Activated naive CD8-positive, alpha-beta T cell treated with anti-CD3 and anti-CD28 coated beads for 36 hours (primary cell): Measurements from ENCODE around the gene RABL6. TPM values are rescaled to one million over a fixed set of nuclear protein-coding genes. Genes with fewer than 3 reads are reported as not detected.
A peak's percentile ranks its signal among the peaks of the same experiment; 100 is the strongest.
"Not testable (repeated sequence)": the region's sequence is repeated elsewhere in the genome, so short reads cannot be mapped to it uniquely, and the experiment has no call there.

ENCODE experiments used
- DNase-seq: peaks from one replicate; pipeline ENCODE4 v3.0.0; 2021
- H3K27ac Mint-ChIP-seq: one replicate; pipeline ENCODE4 v1.8.0; 2022; ENCODE audit warnings: mild to moderate bottlenecking, moderate library complexity, mixed read lengths
- H3K27me3 Mint-ChIP-seq: one replicate; pipeline ENCODE4 v1.8.0; 2022; ENCODE audit warnings: mild to moderate bottlenecking, mixed read lengths
- H3K36me3 Mint-ChIP-seq: one replicate; pipeline ENCODE4 v1.8.0; 2021; ENCODE audit warnings: mild to moderate bottlenecking, mixed read lengths
- H3K4me1 Mint-ChIP-seq: one replicate; pipeline ENCODE4 v1.8.0; 2021; ENCODE audit warnings: mixed read lengths
- H3K4me3 Mint-ChIP-seq: one replicate; pipeline ENCODE4 v1.8.0; 2022; ENCODE audit warnings: mild to moderate bottlenecking, moderate library complexity, mixed read lengths
- H3K9me3 Mint-ChIP-seq: one replicate; pipeline ENCODE4 v1.8.0; 2022; ENCODE audit warnings: mixed read lengths
- total RNA-seq, 2 experiments: library from RNA; stranded (reverse); gene quantifications; one replicate each; pipeline ENCODE4 v1.2.3, GENCODE V29; 2021

RABL6 gene, protein sequence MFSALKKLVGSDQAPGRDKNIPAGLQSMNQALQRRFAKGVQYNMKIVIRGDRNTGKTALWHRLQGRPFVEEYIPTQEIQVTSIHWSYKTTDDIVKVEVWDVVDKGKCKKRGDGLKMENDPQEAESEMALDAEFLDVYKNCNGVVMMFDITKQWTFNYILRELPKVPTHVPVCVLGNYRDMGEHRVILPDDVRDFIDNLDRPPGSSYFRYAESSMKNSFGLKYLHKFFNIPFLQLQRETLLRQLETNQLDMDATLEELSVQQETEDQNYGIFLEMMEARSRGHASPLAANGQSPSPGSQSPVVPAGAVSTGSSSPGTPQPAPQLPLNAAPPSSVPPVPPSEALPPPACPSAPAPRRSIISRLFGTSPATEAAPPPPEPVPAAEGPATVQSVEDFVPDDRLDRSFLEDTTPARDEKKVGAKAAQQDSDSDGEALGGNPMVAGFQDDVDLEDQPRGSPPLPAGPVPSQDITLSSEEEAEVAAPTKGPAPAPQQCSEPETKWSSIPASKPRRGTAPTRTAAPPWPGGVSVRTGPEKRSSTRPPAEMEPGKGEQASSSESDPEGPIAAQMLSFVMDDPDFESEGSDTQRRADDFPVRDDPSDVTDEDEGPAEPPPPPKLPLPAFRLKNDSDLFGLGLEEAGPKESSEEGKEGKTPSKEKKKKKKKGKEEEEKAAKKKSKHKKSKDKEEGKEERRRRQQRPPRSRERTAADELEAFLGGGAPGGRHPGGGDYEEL
- total RNA-seq = 10 to 100 TPM; 87.0 to 88.3 TPM

DNA sequence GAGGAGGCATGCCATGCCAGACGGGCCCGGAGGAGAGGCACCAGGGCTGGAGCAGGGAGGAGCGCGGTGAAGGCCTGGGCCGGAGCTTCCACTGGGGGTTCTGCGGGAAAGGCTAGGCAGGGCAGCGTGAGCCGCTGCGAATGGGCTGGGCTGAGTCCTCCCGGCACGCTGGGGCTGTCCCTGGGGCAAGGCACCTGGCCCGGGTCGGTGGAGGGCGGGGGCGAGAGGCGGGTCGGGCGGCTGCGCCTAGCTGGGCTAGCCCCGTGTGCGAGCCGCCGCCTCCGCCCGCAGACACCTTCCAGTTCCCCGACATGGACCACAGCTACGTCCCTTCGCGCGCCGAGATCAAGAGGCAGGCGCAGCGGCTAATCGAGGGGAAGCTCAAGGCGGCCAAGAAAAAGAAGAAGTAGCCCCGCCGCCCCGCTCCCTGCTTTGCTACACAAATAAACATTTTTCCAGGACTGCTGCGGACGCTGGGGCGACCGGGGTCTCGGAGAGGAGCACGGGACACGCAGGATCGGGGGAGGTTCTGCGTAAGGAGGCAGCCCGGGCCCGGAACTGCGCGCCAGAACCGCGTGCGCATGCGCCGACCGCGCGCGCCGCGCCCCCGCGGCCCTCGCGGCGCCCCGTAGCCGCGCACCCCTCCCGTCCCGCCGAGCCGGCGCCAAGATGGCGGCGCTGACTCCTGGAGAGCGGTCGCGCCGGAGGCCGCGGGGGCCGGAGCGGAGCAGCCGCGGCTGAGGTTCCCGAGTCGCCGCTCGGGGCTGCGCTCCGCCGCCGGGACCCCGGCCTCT, at the start of gene RABL6:
Gene RABL6 (plus strand): TSS at position 668 of the 794 bp plus-strand sequence. CDS start 249 bp downstream, outside the sequence.
- H3K27ac Mint-ChIP-seq = peak within 1 kb of the TSS; percentile 88
- H3K4me1 Mint-ChIP-seq = peaks cover 35% of the 10 kb centered on the region
- H3K4me3 Mint-ChIP-seq = peak within 1 kb of the TSS; percentile 83
- H3K36me3 Mint-ChIP-seq = peaks cover 19% of the 10 kb centered on the region
- no peaks in the 10 kb centered on the region for H3K9me3 Mint-ChIP-seq
- peak; percentile 90 for DNase-seq
- no peaks in the 10 kb centered on the region for H3K27me3 Mint-ChIP-seq

DNA sequence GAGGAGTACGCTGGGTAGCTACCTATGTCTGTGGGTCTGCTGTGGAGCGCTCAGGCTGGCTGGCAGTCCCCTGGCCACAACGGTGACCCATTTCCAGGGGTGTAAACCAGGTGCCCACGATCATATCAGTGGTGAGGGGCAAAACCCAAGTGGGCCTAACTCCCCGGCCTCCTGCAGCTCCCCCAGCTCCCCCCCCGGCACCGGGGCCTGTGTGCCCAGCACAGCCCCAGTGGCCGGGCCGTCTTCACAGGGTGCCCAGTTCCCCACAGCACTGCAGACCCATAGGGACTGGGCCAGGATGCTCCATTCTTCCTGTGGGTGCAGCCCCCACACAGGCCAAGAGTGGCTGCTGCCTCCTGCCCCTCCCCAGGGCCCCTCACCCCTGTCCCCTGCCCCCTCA, 48.7 kb upstream of the RABL6 start:
- Mint-ChIP-seq H3K27ac (no peak overlapping the region), H3K36me3 (peaks cover 4% of the 10 kb centered on the region), H3K4me3 (no peak overlapping the region), H3K27me3 (peaks cover 25% of the 10 kb centered on the region), H3K9me3 (peaks cover 4% of the 10 kb centered on the region), H3K4me1 (peaks cover 2% of the 10 kb centered on the region)
- no peak for DNase-seq

DNA sequence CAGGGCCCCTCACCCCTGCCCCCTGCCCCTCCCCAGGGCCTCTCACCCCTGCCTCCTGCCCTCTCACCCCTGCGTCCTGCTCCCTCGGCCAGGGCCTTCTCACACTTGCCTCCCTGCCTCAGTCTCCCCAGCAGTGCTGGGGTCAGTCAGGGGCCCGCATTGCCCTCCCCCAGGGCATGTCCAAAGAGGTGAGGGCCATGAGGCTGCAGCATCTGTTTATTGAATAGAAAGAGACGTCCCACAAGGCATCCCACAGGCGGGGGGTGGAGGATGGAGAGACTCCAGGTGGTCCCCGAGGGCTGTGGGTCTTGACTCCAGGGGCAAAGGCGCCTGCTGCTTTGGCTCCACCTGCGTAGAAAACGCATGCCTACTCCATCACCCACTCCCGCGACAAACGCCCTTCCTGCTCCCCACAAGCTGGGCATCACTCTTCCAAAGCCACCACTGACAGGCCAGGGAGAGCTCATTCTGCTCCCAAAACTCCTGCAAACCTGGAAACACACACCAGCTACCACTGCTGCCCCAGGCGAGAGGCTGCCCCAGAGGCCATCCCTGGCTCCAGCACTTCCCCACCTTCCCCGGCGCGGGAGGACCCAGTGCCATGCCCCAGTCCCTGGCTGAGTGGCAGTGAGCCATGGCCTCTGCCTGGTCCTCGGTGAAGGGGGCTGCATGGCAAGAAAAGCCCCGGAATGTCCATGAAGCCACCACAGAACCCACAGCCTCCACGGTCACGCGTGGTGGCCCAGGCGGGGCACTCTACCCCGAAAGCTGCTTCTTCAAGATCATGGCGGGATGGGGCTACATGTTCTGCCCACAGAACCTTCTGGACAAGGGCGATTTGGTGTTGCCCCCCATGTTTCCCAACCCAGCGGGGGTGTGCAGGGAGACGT, 48.1 kb upstream of the RABL6 start:
- peaks cover 4% of the 10 kb centered on the region for H3K9me3 Mint-ChIP-seq
- H3K4me3 Mint-ChIP-seq = no peak overlapping the region
- DNase-seq = no peak
- H3K27ac Mint-ChIP-seq = no peak overlapping the region
- H3K27me3 Mint-ChIP-seq = peaks cover 25% of the 10 kb centered on the region
- H3K4me1 Mint-ChIP-seq = peaks cover 2% of the 10 kb centered on the region
- H3K36me3 Mint-ChIP-seq = peaks cover 4% of the 10 kb centered on the region

DNA sequence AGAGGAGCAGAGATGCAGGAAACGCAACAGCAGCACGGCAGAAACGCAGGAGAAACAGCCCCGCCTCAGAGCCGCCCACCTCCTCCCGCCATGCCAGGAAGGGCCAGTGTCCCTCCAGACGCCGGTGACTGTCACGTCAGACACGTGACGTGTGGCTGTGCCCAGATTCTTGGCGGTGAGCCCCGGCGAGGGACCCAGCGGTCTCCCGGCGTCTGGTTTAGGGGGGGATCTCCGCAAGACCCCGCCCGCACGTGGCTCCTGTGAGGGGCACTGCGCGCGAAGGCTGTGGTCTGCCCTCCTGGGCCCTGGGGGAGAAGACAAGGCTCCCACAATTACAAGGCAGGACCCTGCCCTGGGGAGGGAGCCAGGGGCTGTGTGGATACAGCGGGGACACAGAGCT, 47.3 kb upstream of the RABL6 start:
- Mint-ChIP-seq H3K27me3 (peaks cover 28% of the 10 kb centered on the region), H3K4me3 (no peak overlapping the region)

DNA sequence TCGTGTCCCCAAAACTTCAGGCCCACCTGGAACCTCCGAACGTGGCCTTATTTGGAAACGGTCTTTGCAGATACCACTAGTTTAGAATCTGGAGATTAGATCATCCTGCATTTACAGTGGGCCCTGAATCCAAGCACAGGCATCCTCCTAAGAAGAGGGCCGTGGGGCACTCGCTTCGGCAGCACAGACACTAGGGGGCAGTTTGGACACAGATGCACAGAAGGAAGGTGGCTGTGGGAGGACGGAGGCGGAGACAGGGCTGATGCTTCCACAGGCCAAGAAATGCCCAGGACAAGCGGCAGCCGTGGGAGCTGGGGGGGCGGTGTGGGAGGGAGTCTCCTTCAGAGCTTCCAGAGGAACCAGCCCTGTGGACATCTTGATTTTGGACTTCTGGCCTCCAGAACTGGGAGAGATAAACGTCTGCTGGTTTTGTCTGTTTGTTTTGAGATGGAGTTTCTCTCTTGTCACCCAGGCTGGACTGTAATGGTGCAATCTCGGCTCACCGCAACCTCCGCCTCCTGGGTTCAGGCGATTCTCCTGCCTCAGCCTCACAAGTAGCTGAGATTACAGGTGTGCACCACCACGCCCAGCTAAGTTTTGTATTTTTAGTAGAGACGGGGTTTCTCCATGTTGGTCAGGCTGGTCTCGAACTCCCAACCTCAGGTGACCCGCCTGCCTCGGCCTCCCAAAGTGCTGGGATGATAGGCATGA, 46.8 kb upstream of the RABL6 start:
- H3K4me1 Mint-ChIP-seq, H3K27ac Mint-ChIP-seq, H3K36me3 Mint-ChIP-seq, H3K4me3 Mint-ChIP-seq, H3K9me3 Mint-ChIP-seq: not testable (repeated sequence)
- DNase-seq = peak; percentile 30
- H3K27me3 Mint-ChIP-seq = peaks cover 24% of the 10 kb centered on the region

More for the DNA sequence above, 47.3 kb upstream of the RABL6 start:
- no peak overlapping the region for H3K27ac Mint-ChIP-seq
- H3K36me3 Mint-ChIP-seq = peaks cover 4% of the 10 kb centered on the region
- peaks cover 2% of the 10 kb centered on the region for H3K4me1 Mint-ChIP-seq
- no peak for DNase-seq
- peaks cover 4% of the 10 kb centered on the region for H3K9me3 Mint-ChIP-seq

DNA sequence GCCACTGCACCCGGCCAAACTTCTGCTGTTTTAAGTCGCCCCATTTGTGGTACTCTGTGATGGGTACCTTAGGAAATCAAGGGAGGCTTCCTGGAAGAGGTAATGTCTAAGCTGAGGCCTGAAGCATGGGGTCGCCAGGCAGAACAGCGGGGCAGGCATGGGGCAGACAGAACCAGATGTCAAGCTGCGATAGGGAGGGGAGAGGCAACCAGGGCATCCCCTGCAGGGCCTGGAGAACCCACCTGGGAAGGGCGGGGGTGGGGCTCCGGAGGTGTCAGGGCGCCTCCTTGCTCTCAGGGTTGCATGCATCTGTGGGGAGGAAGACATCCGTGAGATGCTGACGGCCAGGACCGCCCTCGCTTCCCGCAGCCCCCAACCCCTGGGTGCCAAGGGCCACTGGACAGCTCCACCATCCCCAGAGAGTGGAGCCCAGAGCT, 46.2 kb upstream of the RABL6 start:
- DNase-seq = no peak
- no peaks in the 10 kb centered on the region for H3K36me3 Mint-ChIP-seq
- H3K4me3 Mint-ChIP-seq = no peak overlapping the region
- H3K9me3 Mint-ChIP-seq = no peaks in the 10 kb centered on the region
- H3K4me1 Mint-ChIP-seq = peaks cover 8% of the 10 kb centered on the region
- H3K27ac Mint-ChIP-seq = no peak overlapping the region
- peaks cover 21% of the 10 kb centered on the region for H3K27me3 Mint-ChIP-seq

DNA sequence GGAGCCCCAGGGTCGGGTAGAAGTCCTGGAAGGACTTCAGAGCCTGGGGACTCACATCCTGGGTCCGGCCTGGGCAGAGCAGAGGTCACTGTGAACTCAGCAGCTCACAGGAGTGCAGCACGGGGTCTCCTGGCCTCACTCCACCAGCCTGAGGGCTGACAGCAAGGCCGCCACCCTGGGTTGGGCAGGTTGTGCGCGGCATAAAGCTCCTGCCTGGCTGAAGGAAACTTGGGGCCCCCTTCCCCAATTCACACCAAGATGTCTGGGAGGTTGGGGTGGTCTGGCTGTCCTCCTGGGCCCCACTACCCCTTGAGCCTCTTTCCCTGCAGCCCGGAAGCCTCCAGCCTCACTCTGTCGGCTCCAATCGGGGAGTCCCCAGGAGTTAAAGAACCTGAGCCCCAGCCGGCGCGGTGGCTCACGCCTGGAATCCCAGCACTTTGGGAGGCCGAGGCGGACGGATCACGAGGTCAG, 45.5 kb upstream of the RABL6 start:
- H3K27me3 Mint-ChIP-seq = peaks cover 27% of the 10 kb centered on the region
- peaks cover 14% of the 10 kb centered on the region for H3K4me1 Mint-ChIP-seq
- H3K36me3 Mint-ChIP-seq = no peaks in the 10 kb centered on the region
- DNase-seq = no peak
- no peaks in the 10 kb centered on the region for H3K9me3 Mint-ChIP-seq
- no peak overlapping the region for H3K4me3 Mint-ChIP-seq
- H3K27ac Mint-ChIP-seq = no peak overlapping the region

DNA sequence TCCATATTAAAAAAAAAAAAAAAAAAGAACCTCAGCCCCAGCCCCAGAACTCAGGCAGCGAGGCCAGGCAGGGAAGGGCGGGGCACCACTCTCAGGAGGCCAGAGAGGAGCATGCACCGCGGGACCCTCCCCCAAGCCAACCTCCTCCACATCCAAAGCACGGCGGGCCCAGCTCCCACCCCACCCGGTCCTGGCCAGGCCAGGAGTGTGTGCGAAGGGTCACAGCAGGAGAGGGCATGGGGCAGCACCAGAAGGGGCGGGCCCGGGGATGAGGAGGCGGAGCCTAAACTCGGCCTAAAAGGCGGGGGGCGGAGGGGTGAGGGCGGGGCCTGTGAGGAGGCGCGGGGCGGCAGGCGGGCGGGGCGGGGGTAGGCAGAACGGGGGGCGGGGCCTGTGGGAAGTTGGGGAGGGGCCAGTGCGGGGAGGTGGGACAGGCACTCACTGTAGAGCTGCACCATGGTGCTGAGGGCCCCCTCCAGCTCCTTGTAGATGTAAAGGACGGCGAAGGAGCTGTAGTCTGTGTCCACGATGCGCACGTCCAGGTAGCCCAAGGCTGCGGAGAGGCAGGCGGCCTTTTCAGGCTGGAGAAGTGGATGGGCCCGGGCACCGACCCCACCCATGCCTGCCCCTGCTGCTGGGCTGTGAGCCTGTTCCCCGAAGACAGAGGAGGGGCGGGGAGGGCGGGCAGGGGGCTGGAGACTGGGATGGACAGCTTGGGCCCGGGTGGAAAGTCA, 44.7 kb upstream of the RABL6 start:
- Mint-ChIP-seq H3K36me3 (no peaks in the 10 kb centered on the region), H3K4me1 (peaks cover 14% of the 10 kb centered on the region), H3K27ac (no peak overlapping the region), H3K4me3 (no peak overlapping the region), H3K27me3 (peaks cover 34% of the 10 kb centered on the region), H3K9me3 (no peaks in the 10 kb centered on the region)
- peak; percentile 44 for DNase-seq

DNA sequence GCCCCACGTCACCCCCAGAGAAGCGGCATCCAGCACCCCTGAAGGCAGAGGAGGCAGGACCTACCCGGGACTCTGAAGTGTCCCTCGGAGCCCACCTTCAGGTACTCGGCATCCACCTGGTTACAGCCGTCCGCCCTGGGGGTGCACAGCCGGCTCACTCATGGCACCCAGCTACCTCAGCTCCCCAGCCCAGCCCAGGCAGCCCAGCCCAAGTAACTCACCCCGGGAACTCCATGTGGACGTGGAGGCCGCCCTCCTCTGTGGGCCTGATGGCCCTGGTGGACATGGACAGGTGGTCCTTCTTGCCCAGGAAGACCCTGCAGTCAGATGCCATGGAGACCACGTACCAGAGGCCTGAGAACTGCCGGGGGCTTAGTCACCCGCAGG, 44.1 kb upstream of the RABL6 start:
- Mint-ChIP-seq H3K9me3 (no peaks in the 10 kb centered on the region), H3K36me3 (no peaks in the 10 kb centered on the region), H3K4me3 (no peak overlapping the region), H3K27me3 (peaks cover 38% of the 10 kb centered on the region), H3K27ac (no peak overlapping the region), H3K4me1 (peaks cover 14% of the 10 kb centered on the region)
- DNase-seq = no peak

DNA sequence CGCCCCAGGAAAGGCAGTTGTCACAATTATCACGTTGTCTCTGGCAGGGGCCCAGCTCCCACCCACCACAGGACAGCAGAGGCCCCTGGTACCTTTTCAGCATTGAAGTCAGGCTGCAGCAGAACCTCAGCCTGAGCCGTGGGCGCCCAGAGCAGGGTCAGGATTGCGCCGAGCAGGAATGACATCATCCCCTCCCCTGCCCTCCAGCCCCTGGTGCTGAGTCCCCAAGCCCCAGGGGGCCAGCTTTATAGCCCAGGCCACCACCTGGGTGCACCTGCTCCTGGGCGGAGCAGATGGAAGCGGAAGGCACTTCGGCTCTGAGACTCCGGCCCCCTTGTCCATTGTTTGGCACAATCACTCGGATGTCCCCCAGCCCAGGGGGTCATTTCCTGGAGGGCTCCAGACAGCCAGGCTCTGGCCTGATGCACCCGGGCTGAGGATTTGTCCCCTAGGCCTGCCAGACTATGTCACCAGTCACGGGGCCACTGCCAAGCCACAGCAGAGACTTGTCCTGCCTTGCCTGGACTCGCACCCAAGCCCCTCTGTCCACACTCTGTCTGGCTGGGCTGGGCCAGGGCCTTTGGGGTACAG, 43.4 kb upstream of the RABL6 start, which contains the start of gene LCN15:
Gene LCN15 (minus strand): TSS at position 218 of the 591 bp plus-strand sequence. CDS start 30 bp downstream, at position 188.
- peaks cover 14% of the 10 kb centered on the region for H3K4me1 Mint-ChIP-seq
- no peak for DNase-seq
- no peaks in the 10 kb centered on the region for H3K36me3 Mint-ChIP-seq
- H3K4me3 Mint-ChIP-seq = no peak within 1 kb of the TSS
- H3K9me3 Mint-ChIP-seq = no peaks in the 10 kb centered on the region
- H3K27me3 Mint-ChIP-seq = peaks cover 41% of the 10 kb centered on the region
- no peak within 1 kb of the TSS for H3K27ac Mint-ChIP-seq

DNA sequence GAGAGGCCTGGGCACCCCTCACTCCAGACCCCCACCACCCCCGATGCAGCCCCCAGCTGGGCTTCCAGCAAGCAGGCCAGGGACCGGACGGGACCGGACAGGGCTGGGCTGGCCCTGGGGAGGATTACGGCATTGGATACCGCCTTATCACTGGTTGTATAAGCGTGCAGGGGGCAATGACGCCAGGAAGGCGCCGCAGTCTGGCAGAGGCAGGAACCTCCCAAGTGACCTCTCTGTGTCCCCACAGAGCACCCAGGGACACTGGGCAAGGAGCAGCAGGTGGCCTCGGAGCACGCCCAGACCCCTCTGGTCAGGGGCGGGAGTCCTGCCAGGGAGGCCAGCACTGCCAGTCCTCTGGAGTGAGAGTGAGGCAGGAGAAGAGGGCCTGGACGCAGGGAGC, 42.7 kb upstream of the RABL6 start:
- DNase-seq = no peak
- H3K27ac Mint-ChIP-seq = no peak overlapping the region
- H3K27me3 Mint-ChIP-seq = peaks cover 41% of the 10 kb centered on the region

DNA sequence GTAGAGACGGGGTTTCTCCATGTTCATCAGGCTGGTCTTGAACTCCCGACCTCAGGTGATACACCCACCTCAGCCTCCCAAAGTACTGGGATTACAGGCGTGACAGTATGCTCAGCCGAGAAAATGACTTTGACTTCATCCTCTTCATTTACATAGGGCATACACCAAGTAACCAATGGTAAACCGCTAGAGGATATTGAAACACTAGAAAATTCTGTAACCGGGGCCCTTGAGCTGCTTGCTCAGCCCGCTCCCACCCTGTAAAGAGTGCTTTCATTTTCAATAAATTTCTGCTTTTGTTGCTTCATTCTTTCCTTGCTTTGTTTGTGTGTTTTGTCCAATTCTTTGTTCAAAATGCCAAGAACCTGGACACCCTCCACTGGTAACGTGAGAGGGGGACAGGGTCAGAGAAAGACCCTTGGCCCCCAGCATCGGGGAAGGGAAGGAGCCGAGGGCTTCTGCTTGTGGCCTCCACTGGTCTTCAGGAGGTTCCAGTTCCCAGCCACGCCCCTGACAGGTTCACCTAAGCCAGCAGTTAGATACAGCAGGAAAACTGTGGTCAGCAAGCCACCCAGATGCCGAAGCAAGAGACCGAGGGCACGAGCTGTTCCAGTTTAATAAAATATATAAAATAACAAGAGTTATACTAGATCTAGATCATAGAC, 41.9 kb upstream of the RABL6 start:
- H3K27ac Mint-ChIP-seq = peak overlapping the region; percentile 38
- not testable (repeated sequence) for H3K4me3 Mint-ChIP-seq, H3K9me3 Mint-ChIP-seq, DNase-seq, H3K36me3 Mint-ChIP-seq
- H3K4me1 Mint-ChIP-seq = peaks cover 17% of the 10 kb centered on the region
- H3K27me3 Mint-ChIP-seq = peaks cover 44% of the 10 kb centered on the region

More for the DNA sequence above, 42.7 kb upstream of the RABL6 start:
- H3K4me1 Mint-ChIP-seq = peaks cover 18% of the 10 kb centered on the region
- H3K9me3 Mint-ChIP-seq = no peaks in the 10 kb centered on the region
- no peaks in the 10 kb centered on the region for H3K36me3 Mint-ChIP-seq
- H3K4me3 Mint-ChIP-seq = no peak overlapping the region
